ENCODE measurements around the gene PPP6R2.

The PPP6R2 gene

DNA sequence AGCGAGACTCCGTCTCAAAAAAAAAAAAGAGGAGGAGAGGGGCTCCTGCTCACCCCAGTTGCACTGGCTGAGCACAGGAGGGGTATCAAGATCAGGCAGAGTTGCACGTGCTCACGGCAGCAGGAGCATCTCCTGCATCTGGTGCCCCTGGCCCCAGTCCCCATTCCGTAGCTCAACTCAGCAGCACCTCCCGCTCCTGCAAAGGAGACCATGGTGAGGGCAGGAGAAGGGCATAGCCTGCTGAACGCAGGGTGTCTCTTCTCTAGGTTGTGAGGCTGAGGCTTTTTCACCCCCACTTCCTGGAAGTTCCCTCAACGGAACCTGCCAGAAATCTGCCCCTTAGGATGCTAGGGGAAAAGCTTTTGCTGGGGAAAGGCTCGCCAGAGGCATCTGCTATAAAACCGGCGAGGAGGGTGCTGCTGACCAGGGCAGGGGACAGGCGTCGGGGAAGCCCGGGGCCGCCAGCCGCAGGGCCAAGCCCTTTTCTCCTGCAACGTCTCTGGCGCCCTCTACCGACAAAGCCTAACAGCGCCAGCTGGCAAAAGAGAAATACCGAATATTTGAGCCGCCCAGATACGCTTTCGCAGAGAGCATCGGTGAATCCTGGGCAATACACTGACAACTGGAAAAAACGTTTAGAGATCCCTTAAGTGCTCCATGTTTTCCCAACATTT, 1.0 kb upstream of the PPP6R2 start:
- Mint-ChIP-seq H3K27me3 (ENCODE audit: low read depth, poor library complexity) (peaks cover 4% of the 10 kb centered on the region), H3K4me3 (peak overlapping the region; percentile 85), H3K36me3 (ENCODE audit: low read depth) (no peaks in the 10 kb centered on the region), H3K4me1 (peaks cover 5% of the 10 kb centered on the region), H3K27ac (no peak overlapping the region), H3K9me3 (no peaks in the 10 kb centered on the region)
- DNase-seq = peak; percentile 96
- TF ChIP-seq, protein P1, sequence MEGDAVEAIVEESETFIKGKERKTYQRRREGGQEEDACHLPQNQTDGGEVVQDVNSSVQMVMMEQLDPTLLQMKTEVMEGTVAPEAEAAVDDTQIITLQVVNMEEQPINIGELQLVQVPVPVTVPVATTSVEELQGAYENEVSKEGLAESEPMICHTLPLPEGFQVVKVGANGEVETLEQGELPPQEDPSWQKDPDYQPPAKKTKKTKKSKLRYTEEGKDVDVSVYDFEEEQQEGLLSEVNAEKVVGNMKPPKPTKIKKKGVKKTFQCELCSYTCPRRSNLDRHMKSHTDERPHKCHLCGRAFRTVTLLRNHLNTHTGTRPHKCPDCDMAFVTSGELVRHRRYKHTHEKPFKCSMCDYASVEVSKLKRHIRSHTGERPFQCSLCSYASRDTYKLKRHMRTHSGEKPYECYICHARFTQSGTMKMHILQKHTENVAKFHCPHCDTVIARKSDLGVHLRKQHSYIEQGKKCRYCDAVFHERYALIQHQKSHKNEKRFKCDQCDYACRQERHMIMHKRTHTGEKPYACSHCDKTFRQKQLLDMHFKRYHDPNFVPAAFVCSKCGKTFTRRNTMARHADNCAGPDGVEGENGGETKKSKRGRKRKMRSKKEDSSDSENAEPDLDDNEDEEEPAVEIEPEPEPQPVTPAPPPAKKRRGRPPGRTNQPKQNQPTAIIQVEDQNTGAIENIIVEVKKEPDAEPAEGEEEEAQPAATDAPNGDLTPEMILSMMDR (IDR thresholded peaks at IDR 0.05) = peak; percentile 95

DNA sequence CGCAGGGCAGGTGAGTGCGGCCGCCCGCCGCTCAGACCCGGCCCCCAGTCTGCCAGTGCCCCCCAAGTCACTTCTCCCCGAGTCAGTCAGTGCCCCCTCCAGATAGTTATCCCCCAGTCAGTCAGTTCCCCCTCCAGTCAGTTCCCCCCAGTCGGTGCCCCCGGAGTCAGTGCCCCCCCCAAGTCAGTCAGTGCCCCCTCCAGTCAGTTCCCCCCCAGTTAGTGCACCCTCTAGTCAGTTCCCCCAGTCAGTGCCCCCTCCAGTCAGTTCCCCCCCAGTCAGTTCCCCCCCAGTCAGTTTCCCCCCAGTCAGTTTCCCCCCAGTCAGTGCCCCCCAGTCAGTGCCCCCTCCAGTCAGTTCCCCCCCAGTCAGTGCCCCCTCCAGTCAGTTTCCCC, 411 bp downstream of the PPP6R2 start:
- TF ChIP-seq, protein P1 (IDR thresholded peaks at IDR 0.05) = no peak
- peaks cover 4% of the 10 kb centered on the region for H3K27me3 Mint-ChIP-seq (ENCODE audit: low read depth, poor library complexity)
- DNase-seq = no peak
- peaks cover 5% of the 10 kb centered on the region for H3K4me1 Mint-ChIP-seq
- H3K27ac Mint-ChIP-seq = no peak overlapping the region
- no peaks in the 10 kb centered on the region for H3K9me3 Mint-ChIP-seq
- no peaks in the 10 kb centered on the region for H3K36me3 Mint-ChIP-seq (ENCODE audit: low read depth)
- H3K4me3 Mint-ChIP-seq = peak overlapping the region; percentile 78

- H3K27ac Mint-ChIP-seq = no peak overlapping the region
- peaks cover 2% of the 10 kb centered on the region for H3K4me1 Mint-ChIP-seq
- TF ChIP-seq, protein P1 (IDR thresholded peaks at IDR 0.05) = no peak
- no peak overlapping the region for H3K4me3 Mint-ChIP-seq
- H3K27me3 Mint-ChIP-seq (ENCODE audit: low read depth, poor library complexity) = peaks cover 2% of the 10 kb centered on the region
- peaks cover 8% of the 10 kb centered on the region for H3K36me3 Mint-ChIP-seq (ENCODE audit: low read depth)
- peak; percentile 16 for DNase-seq
- no peaks in the 10 kb centered on the region for H3K9me3 Mint-ChIP-seq
Observed at GRCh38 chr22:50346470-50346869, 3.3 kb downstream of the PPP6R2 start.

- no peak for DNase-seq
- Mint-ChIP-seq H3K9me3 (no peaks in the 10 kb centered on the region), H3K4me1 (no peaks in the 10 kb centered on the region), H3K27ac (no peak overlapping the region), H3K27me3 (ENCODE audit: low read depth, poor library complexity) (no peaks in the 10 kb centered on the region), H3K36me3 (ENCODE audit: low read depth) (peaks cover 10% of the 10 kb centered on the region), H3K4me3 (no peak overlapping the region)
- TF ChIP-seq, protein P1 (IDR thresholded peaks at IDR 0.05) = no peak
Observed at GRCh38 chr22:50347157-50347556, 4.0 kb downstream of the PPP6R2 start.

DNA sequence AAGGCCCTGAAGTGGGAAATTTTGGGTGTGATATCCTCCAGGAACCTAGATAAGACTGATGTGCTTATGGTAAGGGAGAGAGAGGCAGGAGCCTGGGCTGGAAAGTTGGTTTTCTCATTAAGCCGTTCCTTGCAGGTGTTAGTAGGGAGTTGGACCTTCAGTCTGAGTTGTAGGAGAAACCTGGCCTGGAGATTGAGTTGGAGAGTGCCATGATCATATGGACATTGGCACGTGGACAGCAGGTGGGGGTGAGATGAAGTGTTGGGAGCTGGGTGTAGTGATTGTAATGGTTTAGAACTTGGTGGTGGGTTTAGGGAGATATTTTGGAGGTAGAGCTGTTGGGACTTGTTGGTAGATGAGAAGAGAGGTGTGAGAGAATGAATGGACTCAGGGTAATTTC, 4.9 kb downstream of the PPP6R2 start:
- TF ChIP-seq, protein P1 (IDR thresholded peaks at IDR 0.05) = no peak
- Mint-ChIP-seq H3K27me3 (ENCODE audit: low read depth, poor library complexity) (no peaks in the 10 kb centered on the region), H3K4me1 (no peaks in the 10 kb centered on the region), H3K36me3 (ENCODE audit: low read depth) (peaks cover 12% of the 10 kb centered on the region), H3K27ac (no peak overlapping the region), H3K4me3 (no peak overlapping the region), H3K9me3 (no peaks in the 10 kb centered on the region)
- no peak for DNase-seq

DNA sequence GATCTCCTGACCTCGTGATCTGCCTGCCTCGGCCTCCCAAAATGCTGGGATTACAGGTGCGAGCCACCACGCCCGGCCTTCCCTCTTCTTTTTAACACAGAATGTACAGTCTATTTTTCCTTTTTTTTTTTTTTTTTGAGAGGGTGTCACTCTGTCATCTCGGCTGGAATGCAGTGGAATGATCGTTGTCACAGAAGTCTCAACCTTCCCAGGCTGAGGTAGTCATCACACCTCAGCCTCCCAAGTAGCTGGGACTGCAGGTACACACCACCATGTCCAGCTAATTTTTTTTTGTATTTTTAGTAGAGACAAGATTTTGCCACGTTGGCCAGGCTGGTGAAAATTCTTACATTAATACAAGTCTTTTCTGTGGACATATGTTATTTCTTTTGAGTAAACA, 13.1 kb downstream of the PPP6R2 start:
- Mint-ChIP-seq H3K9me3 (peaks cover 6% of the 10 kb centered on the region), H3K4me1 (no peaks in the 10 kb centered on the region), H3K4me3 (no peak overlapping the region), H3K36me3 (ENCODE audit: low read depth) (peaks cover 49% of the 10 kb centered on the region), H3K27ac (no peak overlapping the region), H3K27me3 (ENCODE audit: low read depth, poor library complexity) (no peaks in the 10 kb centered on the region)
- TF ChIP-seq, protein P1 (IDR thresholded peaks at IDR 0.05) = no peak
- DNase-seq = no peak

Measured in nephron progenitor cell (in vitro differentiated cells).